PC-9 (cell line): ENCODE measurements around the gene NEUROD2. TPM values are rescaled to one million over a fixed set of nuclear protein-coding genes. Genes with fewer than 3 reads are reported as not detected.

Experiments
- BruUV-seq: library from RNA; stranded (reverse); fragments of 400-500 nt; replicated peaks from 2 replicates; lab custom pipeline; 2021; lab: Mats Ljungman, UMichigan
- CTCF ChIA-PET: fragments of 300-600 bp; sonication (Branson Sonifier 250); formaldehyde crosslinking; loops from one replicate; lab custom pipeline; 2022; ENCODE audit warnings: antibody characterized with exemption; lab: Charles Lee
- POLR2A ChIA-PET: fragments of 300-600 bp; sonication (Branson Sonifier 250); formaldehyde crosslinking; loops from one replicate; lab custom pipeline; 2022; ENCODE audit warnings: antibody characterized with exemption; ENCODE audit not compliant: unreplicated experiment; lab: Charles Lee
- DNase-seq, 2 experiments: peaks; one replicate each; pipeline versions ENCODE4 v3.0.0 to v3.0.0-alpha.2; 2015 to 2022; ENCODE audit warnings: mixed read lengths in 1 of 2
- H2AFZ ChIP-seq: fragments of 200-600 bp; sonication (generic); 2 replicates; pipeline ENCODE4 v1.8.1; 2017; ENCODE audit warnings: antibody characterized with exemption
- H3F3A ChIP-seq: fragments of 200-600 bp; sonication (generic); 2 replicates; pipeline ENCODE4 v1.8.1; 2017; ENCODE audit warnings: antibody characterized with exemption, mild to moderate bottlenecking, low read depth; ENCODE audit not compliant: insufficient read depth
- H3K27ac ChIP-seq: fragments of 200-600 bp; sonication (generic); 2 replicates; pipeline ENCODE4 v1.6.1; 2016; ENCODE audit warnings: mixed run types
- H3K27me3 ChIP-seq: fragments of 200-600 bp; sonication (generic); 2 replicates; pipeline ENCODE4 v1.6.1; 2016; ENCODE audit warnings: low read depth, mixed run types; ENCODE audit not compliant: insufficient read depth
- H3K36me3 ChIP-seq: fragments of 200-600 bp; sonication (generic); 2 replicates; pipeline ENCODE4 v1.6.1; 2016; ENCODE audit warnings: low read depth, mixed run types
- H3K4me1 ChIP-seq: fragments of 200-600 bp; sonication (generic); replicated peaks from 2 replicates; pipeline ENCODE4 v1.6.1; 2016; ENCODE audit warnings: mixed run types; ENCODE audit not compliant: insufficient read depth
- H3K4me2 ChIP-seq: fragments of 200-600 bp; sonication (generic); 2 replicates; pipeline ENCODE4 v1.6.1; 2017; ENCODE audit warnings: mixed run types
- H3K4me3 ChIP-seq: fragments of 200-600 bp; sonication (generic); 2 replicates; pipeline ENCODE4 v1.6.1; 2016; ENCODE audit warnings: mixed run types
- H3K79me2 ChIP-seq: fragments of 200-600 bp; sonication (generic); 2 replicates; pipeline ENCODE4 v1.6.1; 2017; ENCODE audit warnings: low read depth, mixed run types
- H3K9me2 ChIP-seq: fragments of 200-600 bp; sonication (generic); 2 replicates; pipeline ENCODE4 v1.8.1; 2017; ENCODE audit warnings: mild to moderate bottlenecking; ENCODE audit not compliant: insufficient read depth
- H3K9me3 ChIP-seq: fragments of 200-600 bp; sonication (generic); 2 replicates; pipeline ENCODE4 v1.8.1; 2016; ENCODE audit warnings: low read depth; ENCODE audit not compliant: insufficient read depth
- H4K20me1 ChIP-seq: fragments of 200-600 bp; sonication (generic); 2 replicates; pipeline ENCODE4 v1.8.1; 2017; ENCODE audit not compliant: insufficient read depth
- CTCF ChIP-seq: fragments of 200-600 bp; sonication (generic); conservative IDR thresholded peaks from 2 replicates; pipeline ENCODE4 v1.6.1; 2017; ENCODE audit warnings: mixed run types, antibody characterized with exemption, mild to moderate bottlenecking, moderate library complexity
- EZH2 ChIP-seq: fragments of 200-600 bp; sonication (generic); IDR thresholded peaks from 2 replicates; pipeline ENCODE4 v1.8.0; 2017; ENCODE audit warnings: antibody characterized with exemption, low read depth
- intact Hi-C: fragments of 100-400 bp; cut with micrococcal nuclease; formaldehyde crosslinking; loops from one replicate; pipeline ENCODE4 v1.10.0; 2022; ENCODE audit not compliant: unreplicated experiment
- total RNA-seq: library from RNA; stranded (reverse); gene quantifications from 2 replicates; pipeline ENCODE4 v1.2.3, GENCODE V29; 2021

The NEUROD2 gene
- total RNA-seq, 1 experiment from 2014 or later: not detected

- Histone ChIP-seq H2AFZ (no peak overlapping the region), H3K4me2 (peak overlapping the region; percentile 63), H3F3A (peaks cover 29% of the 10 kb centered on the region), H3K9me3 (no peaks in the 10 kb centered on the region), H3K9me2 (no peaks in the 10 kb centered on the region), H3K27me3 (peaks cover 5% of the 10 kb centered on the region; the same call in 1 of the 2 replicates), H3K36me3 (no peaks in the 10 kb centered on the region), H3K4me3 (no peak overlapping the region), H3K27ac (no peak overlapping the region), H3K79me2 (no peaks in the 10 kb centered on the region), H3K4me1 (0 out of 2 replicates have a peak, but pooled peaks cover 8% of the 10 kb centered on the region), H4K20me1 (no peaks in the 10 kb centered on the region)
- peak; percentile 60 to 89 for DNase-seq
- no peak for TF ChIP-seq EZH2
- peak; percentile 100 for TF ChIP-seq CTCF
- BruUV-seq: no TSS peak
- ChIA-PET POLR2A (interaction anchor here (0.5 to 0.6 kb wide), 4 partner anchors 9 to 1038 kb away, joined by 3 to 4 read pairs (median 4); partner anchors contain the start of gene CDK12), CTCF (interaction anchor here (0.5 to 1.5 kb wide), 14 partner anchors 10 to 523 kb away, joined by 3 to 15 read pairs (median 4); partner anchors contain the start of genes ERBB2, IKZF3, MIEN1 and PSMD3)
- intact Hi-C loops: loop anchor here (1.0 to 5.0 kb wide), 5 partner anchors 51 to 546 kb away; partner anchors contain the start of gene IKZF3
Measured at GRCh38 chr17:39621523-39622379, 14.0 kb upstream of the NEUROD2 start.

GRCh38 chr17:39619786-39620101, 12.0 kb upstream of the NEUROD2 start:
- Histone ChIP-seq H3K27ac (no peak overlapping the region), H3K4me2 (no peak overlapping the region), H2AFZ (no peak overlapping the region), H3F3A (peaks cover 33% of the 10 kb centered on the region), H3K9me2 (no peaks in the 10 kb centered on the region), H4K20me1 (no peaks in the 10 kb centered on the region), H3K4me1 (0 out of 2 replicates have a peak, but pooled peaks cover 8% of the 10 kb centered on the region), H3K79me2 (no peaks in the 10 kb centered on the region), H3K9me3 (no peaks in the 10 kb centered on the region), H3K4me3 (no peak overlapping the region), H3K27me3 (peaks cover 17% of the 10 kb centered on the region; the same call in 1 of the 2 replicates), H3K36me3 (no peaks in the 10 kb centered on the region)
- DNase-seq: no peak
- intact Hi-C loops: loop anchor here (5.0 kb wide), 2 partner anchors 412 to 548 kb away; no protein-coding TSS in a partner anchor
- no TSS peak for BruUV-seq
- ChIA-PET CTCF (interaction anchor here (0.6 kb wide), 2 partner anchors 254 to 580 kb away, joined by 3 to 8 read pairs; no protein-coding TSS in a partner anchor), POLR2A (interaction anchor here (0.6 kb wide), 1 partner anchor 134 kb away, joined by 3 read pairs; no protein-coding TSS in a partner anchor)
- TF ChIP-seq EZH2: no peak

GRCh38 chr17:39618956-39619785, 11.5 kb upstream of the NEUROD2 start:
- H3F3A ChIP-seq: peaks cover 33% of the 10 kb centered on the region
- H3K27me3 ChIP-seq: peaks cover 17% of the 10 kb centered on the region; the same call in 1 of the 2 replicates
- H3K4me1 ChIP-seq: 0 out of 2 replicates have a peak, but pooled peaks cover 8% of the 10 kb centered on the region
- peak overlapping the region; percentile 86 for H3K4me2 ChIP-seq
- peak overlapping the region; percentile 85 for H2AFZ ChIP-seq
- CTCF ChIA-PET: interaction anchor here (0.6 kb wide), 4 partner anchors 71 to 580 kb away, joined by 3 to 8 read pairs (median 4); no protein-coding TSS in a partner anchor
- TF ChIP-seq EZH2 (no peak), CTCF (no peak)
- H3K9me2 ChIP-seq: no peaks in the 10 kb centered on the region
- no TSS peak for BruUV-seq
- no peaks in the 10 kb centered on the region for H3K79me2 ChIP-seq
- peak overlapping the region; percentile 65 for H3K4me3 ChIP-seq
- POLR2A ChIA-PET: interaction anchor here (0.6 to 0.7 kb wide), 2 partner anchors 133 to 609 kb away, joined by 3 to 5 read pairs; no protein-coding TSS in a partner anchor
- no peak overlapping the region for H3K27ac ChIP-seq
- intact Hi-C loops: no loop called here
- no peaks in the 10 kb centered on the region for H3K9me3 ChIP-seq
- no peaks in the 10 kb centered on the region for H4K20me1 ChIP-seq
- DNase-seq: no peak
- no peaks in the 10 kb centered on the region for H3K36me3 ChIP-seq
